Measurements from ENCODE around the gene TSPAN9.

- TF ChIP-seq POLR2AphosphoS5 (IDR thresholded peaks at IDR 0.05; ENCODE audit: low read depth, low read length) (no peak), TAF1 (IDR thresholded peaks at IDR 0.05; ENCODE audit: borderline replicate concordance, insufficient read depth, low read length) (no peak), SIN3A (IDR thresholded peaks at IDR 0.05; ENCODE audit: borderline replicate concordance, insufficient read depth, low read length) (no peak)
- TF ChIP-seq, protein P1, sequence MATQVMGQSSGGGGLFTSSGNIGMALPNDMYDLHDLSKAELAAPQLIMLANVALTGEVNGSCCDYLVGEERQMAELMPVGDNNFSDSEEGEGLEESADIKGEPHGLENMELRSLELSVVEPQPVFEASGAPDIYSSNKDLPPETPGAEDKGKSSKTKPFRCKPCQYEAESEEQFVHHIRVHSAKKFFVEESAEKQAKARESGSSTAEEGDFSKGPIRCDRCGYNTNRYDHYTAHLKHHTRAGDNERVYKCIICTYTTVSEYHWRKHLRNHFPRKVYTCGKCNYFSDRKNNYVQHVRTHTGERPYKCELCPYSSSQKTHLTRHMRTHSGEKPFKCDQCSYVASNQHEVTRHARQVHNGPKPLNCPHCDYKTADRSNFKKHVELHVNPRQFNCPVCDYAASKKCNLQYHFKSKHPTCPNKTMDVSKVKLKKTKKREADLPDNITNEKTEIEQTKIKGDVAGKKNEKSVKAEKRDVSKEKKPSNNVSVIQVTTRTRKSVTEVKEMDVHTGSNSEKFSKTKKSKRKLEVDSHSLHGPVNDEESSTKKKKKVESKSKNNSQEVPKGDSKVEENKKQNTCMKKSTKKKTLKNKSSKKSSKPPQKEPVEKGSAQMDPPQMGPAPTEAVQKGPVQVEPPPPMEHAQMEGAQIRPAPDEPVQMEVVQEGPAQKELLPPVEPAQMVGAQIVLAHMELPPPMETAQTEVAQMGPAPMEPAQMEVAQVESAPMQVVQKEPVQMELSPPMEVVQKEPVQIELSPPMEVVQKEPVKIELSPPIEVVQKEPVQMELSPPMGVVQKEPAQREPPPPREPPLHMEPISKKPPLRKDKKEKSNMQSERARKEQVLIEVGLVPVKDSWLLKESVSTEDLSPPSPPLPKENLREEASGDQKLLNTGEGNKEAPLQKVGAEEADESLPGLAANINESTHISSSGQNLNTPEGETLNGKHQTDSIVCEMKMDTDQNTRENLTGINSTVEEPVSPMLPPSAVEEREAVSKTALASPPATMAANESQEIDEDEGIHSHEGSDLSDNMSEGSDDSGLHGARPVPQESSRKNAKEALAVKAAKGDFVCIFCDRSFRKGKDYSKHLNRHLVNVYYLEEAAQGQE (IDR thresholded peaks at IDR 0.05; ENCODE audit: insufficient read depth in 1 of 2, low read depth in 2 of 2, low read length in 2 of 2), result no peak
These were observed 88.2 kb downstream of the TSPAN9 start for GRCh38 chr12:3165078-3165980.
